Measurements from ENCODE around the gene RIOX2. TPM values are rescaled to one million over a fixed set of nuclear protein-coding genes. Genes with fewer than 3 reads are reported as not detected.

The RIOX2 gene
- total RNA-seq, 1 donor from 2014 or later, result 20.2 TPM

DNA sequence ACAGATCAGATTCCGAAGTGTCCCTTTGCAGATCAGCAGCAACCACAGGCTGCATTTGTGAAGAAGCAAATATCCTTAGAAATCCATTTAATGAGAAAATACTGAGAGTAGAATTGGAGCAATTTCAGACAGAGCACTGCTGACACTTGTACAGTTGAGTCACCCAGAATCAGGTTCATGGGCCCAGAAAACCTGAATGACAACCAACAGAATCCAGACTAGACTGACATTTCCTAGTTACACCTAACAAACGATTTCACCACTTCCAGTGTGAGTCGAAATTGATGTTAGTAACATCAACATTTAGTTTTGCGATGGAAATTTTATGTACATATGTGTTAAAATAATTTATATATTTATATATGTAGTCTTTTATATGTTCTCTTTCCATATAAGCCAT, 46.1 kb upstream of the RIOX2 start:
- no peak overlapping the region for H3K9ac ChIP-seq (ENCODE audit: low read length)
- no peaks in the 10 kb centered on the region for H3K4me1 ChIP-seq (ENCODE audit: insufficient read depth, low read length)
- H3K9me3 ChIP-seq (ENCODE audit: insufficient read depth, low read depth, low read length), result no peaks in the 10 kb centered on the region
- no peaks in the 10 kb centered on the region for H3K36me3 ChIP-seq (ENCODE audit: insufficient read depth, low read length)
- DNase-seq (ENCODE audit: low read depth), result no peak
- H3K79me2 ChIP-seq (ENCODE audit: insufficient read depth, low read length), result no peaks in the 10 kb centered on the region
- Mint-ChIP-seq H3K4me1 (ENCODE audit: low read depth, unreplicated experiment) (peaks cover 1% of the 10 kb centered on the region), H3K9me3 (ENCODE audit: unreplicated experiment) (no peaks in the 10 kb centered on the region), H3K27me3 (ENCODE audit: low read depth, unreplicated experiment) (peaks cover 6% of the 10 kb centered on the region), H3K4me3 (ENCODE audit: unreplicated experiment) (no peak overlapping the region), H3K27ac (ENCODE audit: unreplicated experiment) (no peak overlapping the region), H3K36me3 (ENCODE audit: low read depth, unreplicated experiment) (no peaks in the 10 kb centered on the region)
- H3K27ac ChIP-seq (ENCODE audit: low read depth, low read length), result no peak overlapping the region
- no peak overlapping the region for H3K4me2 ChIP-seq (ENCODE audit: low read length)
- no peaks in the 10 kb centered on the region for H4K20me1 ChIP-seq (ENCODE audit: insufficient read depth, low read length)
- H3K4me3 ChIP-seq (ENCODE audit: insufficient read depth, low read depth, low read length), result no peak overlapping the region
- TF ChIP-seq, protein P1, sequence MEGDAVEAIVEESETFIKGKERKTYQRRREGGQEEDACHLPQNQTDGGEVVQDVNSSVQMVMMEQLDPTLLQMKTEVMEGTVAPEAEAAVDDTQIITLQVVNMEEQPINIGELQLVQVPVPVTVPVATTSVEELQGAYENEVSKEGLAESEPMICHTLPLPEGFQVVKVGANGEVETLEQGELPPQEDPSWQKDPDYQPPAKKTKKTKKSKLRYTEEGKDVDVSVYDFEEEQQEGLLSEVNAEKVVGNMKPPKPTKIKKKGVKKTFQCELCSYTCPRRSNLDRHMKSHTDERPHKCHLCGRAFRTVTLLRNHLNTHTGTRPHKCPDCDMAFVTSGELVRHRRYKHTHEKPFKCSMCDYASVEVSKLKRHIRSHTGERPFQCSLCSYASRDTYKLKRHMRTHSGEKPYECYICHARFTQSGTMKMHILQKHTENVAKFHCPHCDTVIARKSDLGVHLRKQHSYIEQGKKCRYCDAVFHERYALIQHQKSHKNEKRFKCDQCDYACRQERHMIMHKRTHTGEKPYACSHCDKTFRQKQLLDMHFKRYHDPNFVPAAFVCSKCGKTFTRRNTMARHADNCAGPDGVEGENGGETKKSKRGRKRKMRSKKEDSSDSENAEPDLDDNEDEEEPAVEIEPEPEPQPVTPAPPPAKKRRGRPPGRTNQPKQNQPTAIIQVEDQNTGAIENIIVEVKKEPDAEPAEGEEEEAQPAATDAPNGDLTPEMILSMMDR (IDR thresholded peaks at IDR 0.05; ENCODE audit: insufficient read depth, low read depth, low read length), result no peak
- no peak for TF ChIP-seq EZH2 (IDR thresholded peaks at IDR 0.05; ENCODE audit: insufficient read depth, low read length)
- no peaks in the 10 kb centered on the region for H3K27me3 ChIP-seq (ENCODE audit: insufficient read depth, low read length)
- no peak for FAIRE-seq
- no peak overlapping the region for H2AFZ ChIP-seq (ENCODE audit: low read depth, low read length)

- Mint-ChIP-seq H3K4me3 (ENCODE audit: unreplicated experiment) (no peak overlapping the region), H3K4me1 (ENCODE audit: low read depth, unreplicated experiment) (peaks cover 2% of the 10 kb centered on the region), H3K27ac (ENCODE audit: unreplicated experiment) (no peak overlapping the region), H3K27me3 (ENCODE audit: low read depth, unreplicated experiment) (peaks cover 2% of the 10 kb centered on the region), H3K9me3 (ENCODE audit: unreplicated experiment) (peaks cover 1% of the 10 kb centered on the region), H3K36me3 (ENCODE audit: low read depth, unreplicated experiment) (no peaks in the 10 kb centered on the region)
- FAIRE-seq (no peak), DNase-seq (ENCODE audit: low read depth) (no peak)
- Histone ChIP-seq H3K36me3 (ENCODE audit: insufficient read depth, low read length) (no peaks in the 10 kb centered on the region), H3K9me3 (ENCODE audit: insufficient read depth, low read depth, low read length) (no peaks in the 10 kb centered on the region), H2AFZ (ENCODE audit: low read depth, low read length) (no peak overlapping the region), H3K27me3 (ENCODE audit: insufficient read depth, low read length) (no peaks in the 10 kb centered on the region), H4K20me1 (ENCODE audit: insufficient read depth, low read length) (no peaks in the 10 kb centered on the region), H3K4me3 (ENCODE audit: insufficient read depth, low read depth, low read length) (no peak overlapping the region), H3K4me2 (ENCODE audit: low read length) (no peak overlapping the region), H3K4me1 (ENCODE audit: insufficient read depth, low read length) (no peaks in the 10 kb centered on the region), H3K9ac (ENCODE audit: low read length) (no peak overlapping the region), H3K79me2 (ENCODE audit: insufficient read depth, low read length) (no peaks in the 10 kb centered on the region), H3K27ac (ENCODE audit: low read depth, low read length) (no peak overlapping the region)
- TF ChIP-seq EZH2 (IDR thresholded peaks at IDR 0.05; ENCODE audit: insufficient read depth, low read length), result no peak
- TF ChIP-seq, protein P1 (IDR thresholded peaks at IDR 0.05; ENCODE audit: insufficient read depth, low read depth, low read length), result no peak
Measured at GRCh38 chr3:98014268-98014585, 42.0 kb upstream of the RIOX2 start.

- Histone ChIP-seq H3K79me2 (ENCODE audit: insufficient read depth, low read length) (no peaks in the 10 kb centered on the region), H3K36me3 (ENCODE audit: insufficient read depth, low read length) (no peaks in the 10 kb centered on the region), H3K4me2 (ENCODE audit: low read length) (no peak overlapping the region), H3K27me3 (ENCODE audit: insufficient read depth, low read length) (no peaks in the 10 kb centered on the region), H3K9ac (ENCODE audit: low read length) (no peak overlapping the region), H4K20me1 (ENCODE audit: insufficient read depth, low read length) (no peaks in the 10 kb centered on the region), H3K27ac (ENCODE audit: low read depth, low read length) (no peak overlapping the region), H3K4me3 (ENCODE audit: insufficient read depth, low read depth, low read length) (no peak overlapping the region), H2AFZ (ENCODE audit: low read depth, low read length) (no peak overlapping the region), H3K4me1 (ENCODE audit: insufficient read depth, low read length) (no peaks in the 10 kb centered on the region), H3K9me3 (ENCODE audit: insufficient read depth, low read depth, low read length) (no peaks in the 10 kb centered on the region)
- peaks cover 1% of the 10 kb centered on the region for H3K9me3 Mint-ChIP-seq (ENCODE audit: unreplicated experiment)
- H3K4me3 Mint-ChIP-seq (ENCODE audit: unreplicated experiment), result no peak overlapping the region
- H3K4me1 Mint-ChIP-seq (ENCODE audit: low read depth, unreplicated experiment), result peaks cover 6% of the 10 kb centered on the region
- FAIRE-seq, result no peak
- H3K27me3 Mint-ChIP-seq (ENCODE audit: low read depth, unreplicated experiment), result peaks cover 2% of the 10 kb centered on the region
- no peak for TF ChIP-seq EZH2 (IDR thresholded peaks at IDR 0.05; ENCODE audit: insufficient read depth, low read length)
- TF ChIP-seq, protein P1 (IDR thresholded peaks at IDR 0.05; ENCODE audit: insufficient read depth, low read depth, low read length), result no peak
- no peak for DNase-seq (ENCODE audit: low read depth)
- no peak overlapping the region for H3K27ac Mint-ChIP-seq (ENCODE audit: unreplicated experiment)
- no peaks in the 10 kb centered on the region for H3K36me3 Mint-ChIP-seq (ENCODE audit: low read depth, unreplicated experiment)
Measured at GRCh38 chr3:98013411-98014267, 41.4 kb upstream of the RIOX2 start.
